Tibial nerve (tissue), 4 donors: ENCODE results near the gene CXCL12. TPM values are rescaled to one million over a fixed set of nuclear protein-coding genes. Genes with fewer than 3 reads are reported as not detected.
A peak's percentile ranks its signal among the peaks of the same experiment; 100 is the strongest.

Experiments
- DNase-seq, 2 donors: peaks; one replicate each; pipeline ENCODE4 v3.0.0-alpha.2; 2019; ENCODE audit warnings: low spot score in 2 of 2
- H3K27ac ChIP-seq, 4 donors: fragments of 200-600 bp; sonication (generic) in 3 of 4; one replicate each; pipeline ENCODE4 v1.5.1; 2017 to 2019; ENCODE audit warnings: mild to moderate bottlenecking in 1 of 4
- H3K27me3 ChIP-seq, 2 donors: fragments of 200-600 bp; sonication (generic) in 1 of 2; one replicate each; pipeline versions ENCODE4 v1.5.1 to v1.6.0; 2017 to 2019
- H3K36me3 ChIP-seq, 3 donors: fragments of 200-600 bp; sonication (generic); one replicate each; pipeline ENCODE4 v1.5.1; 2018 to 2019
- H3K4me1 ChIP-seq, 4 donors: fragments of 200-600 bp; sonication (generic) in 3 of 4; one replicate each; pipeline ENCODE4 v1.5.1; 2017 to 2019
- H3K4me3 ChIP-seq, 4 donors: fragments of 200-600 bp; sonication (generic) in 3 of 4; one replicate each; pipeline ENCODE4 v1.5.1; 2017 to 2019; ENCODE audit warnings: mild to moderate bottlenecking in 1 of 4, moderate library complexity in 1 of 4
- H3K9me3 ChIP-seq, 4 donors: fragments of 200-600 bp; sonication (generic) in 3 of 4; one replicate each; pipeline ENCODE4 v1.5.1; 2017 to 2019
- EP300 ChIP-seq, 2 donors: sonication (generic); formaldehyde crosslinking; IDR thresholded peaks; one replicate each; pipeline ENCODE4 v1.6.1; 2017; ENCODE audit warnings: antibody characterized with exemption in 2 of 2, mild to moderate bottlenecking in 1 of 2
- POLR2A ChIP-seq, 2 donors: fragments of 450-650 bp; IDR thresholded peaks; one replicate each; pipeline ENCODE4 v1.6.1; 2017; ENCODE audit warnings: antibody characterized with exemption in 2 of 2, mild to moderate bottlenecking in 2 of 2, moderate library complexity in 2 of 2
- WGBS, 2 donors: methylation state at CpG; one replicate each; pipeline ENCODE4 v1.1.5; 2018; 5-methylcytosine and 5-hydroxymethylcytosine counted together
- total RNA-seq, 4 donors: library from RNA; depleted of rRNA; stranded (reverse); fragments of >200 nt; gene quantifications; one replicate each; pipeline ENCODE4 v1.1.0, GENCODE V29; 2016
- TF ChIP-seq, protein P1 (sequence below), 5 experiments: fragments of 200-600 bp in 3 of 5; fragments of 450-650 bp in 2 of 5; sonication (generic) in 3 of 5; IDR thresholded peaks; one replicate each; pipeline ENCODE4 v1.5.1; 2016 to 2019; ENCODE audit warnings: antibody characterized with exemption in 5 of 5, mild to moderate bottlenecking in 3 of 5, moderate library complexity in 2 of 5

CXCL12 gene
- total RNA-seq, 4 donors from 2014 or later: 35.0 to 119 (median 86.4) TPM

DNA sequence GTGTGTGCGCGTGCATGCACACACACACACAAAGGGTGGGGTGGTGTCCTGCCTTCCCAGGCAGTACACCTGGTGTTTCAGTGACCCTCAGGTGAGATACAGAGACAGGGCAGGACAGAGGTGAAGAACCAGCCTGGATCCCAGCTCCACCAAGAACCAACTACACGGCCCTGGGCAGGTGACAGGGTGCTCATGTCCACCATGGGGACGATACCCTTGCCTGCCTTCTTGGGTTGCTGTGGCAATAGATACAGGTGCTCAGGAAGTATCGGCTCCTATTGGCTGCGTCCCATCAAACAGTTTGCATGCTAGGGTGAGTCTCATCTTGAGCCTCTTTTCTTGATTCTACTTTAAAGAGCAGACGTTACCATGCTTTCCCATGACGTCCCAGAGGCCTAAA, 33.7 kb upstream of the CXCL12 start:
- no peak overlapping the region for H3K4me3 ChIP-seq
- peaks cover 0 to 21% (median 3%) of the 10 kb centered on the region in 4 donors for H3K4me1 ChIP-seq
- DNase-seq: no peak
- WGBS, 2 donors: 92 to 93% methylated on average over 8 of the region's 8 CpGs
- no peaks in the 10 kb centered on the region for H3K27me3 ChIP-seq
- H3K9me3 ChIP-seq: peaks cover 0 to 10% (median 0%) of the 10 kb centered on the region in 4 donors
- no peaks in the 10 kb centered on the region for H3K36me3 ChIP-seq
- TF ChIP-seq, protein P1, sequence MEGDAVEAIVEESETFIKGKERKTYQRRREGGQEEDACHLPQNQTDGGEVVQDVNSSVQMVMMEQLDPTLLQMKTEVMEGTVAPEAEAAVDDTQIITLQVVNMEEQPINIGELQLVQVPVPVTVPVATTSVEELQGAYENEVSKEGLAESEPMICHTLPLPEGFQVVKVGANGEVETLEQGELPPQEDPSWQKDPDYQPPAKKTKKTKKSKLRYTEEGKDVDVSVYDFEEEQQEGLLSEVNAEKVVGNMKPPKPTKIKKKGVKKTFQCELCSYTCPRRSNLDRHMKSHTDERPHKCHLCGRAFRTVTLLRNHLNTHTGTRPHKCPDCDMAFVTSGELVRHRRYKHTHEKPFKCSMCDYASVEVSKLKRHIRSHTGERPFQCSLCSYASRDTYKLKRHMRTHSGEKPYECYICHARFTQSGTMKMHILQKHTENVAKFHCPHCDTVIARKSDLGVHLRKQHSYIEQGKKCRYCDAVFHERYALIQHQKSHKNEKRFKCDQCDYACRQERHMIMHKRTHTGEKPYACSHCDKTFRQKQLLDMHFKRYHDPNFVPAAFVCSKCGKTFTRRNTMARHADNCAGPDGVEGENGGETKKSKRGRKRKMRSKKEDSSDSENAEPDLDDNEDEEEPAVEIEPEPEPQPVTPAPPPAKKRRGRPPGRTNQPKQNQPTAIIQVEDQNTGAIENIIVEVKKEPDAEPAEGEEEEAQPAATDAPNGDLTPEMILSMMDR (IDR thresholded peaks at IDR 0.05): no peak
- TF ChIP-seq POLR2A (IDR thresholded peaks at IDR 0.05): no peak
- TF ChIP-seq EP300 (IDR thresholded peaks at IDR 0.05): no peak
- no peak overlapping the region for H3K27ac ChIP-seq

GRCh38 chr10:44417761-44418160, 32.9 kb upstream of the CXCL12 start:
- TF ChIP-seq EP300 (IDR thresholded peaks at IDR 0.05) (no peak), POLR2A (IDR thresholded peaks at IDR 0.05) (no peak)
- TF ChIP-seq, protein P1 (IDR thresholded peaks at IDR 0.05): no peak
- peaks cover 0 to 13% (median 0%) of the 10 kb centered on the region in 4 donors for H3K9me3 ChIP-seq
- H3K4me1 ChIP-seq: peaks cover 0 to 21% (median 3%) of the 10 kb centered on the region in 4 donors
- H3K27ac ChIP-seq: no peak overlapping the region
- H3K27me3 ChIP-seq: no peaks in the 10 kb centered on the region
- H3K4me3 ChIP-seq: no peak overlapping the region
- 94 to 95% methylated on average over 4 of the region's 4 CpGs for WGBS, 2 donors
- no peak for DNase-seq
- no peaks in the 10 kb centered on the region for H3K36me3 ChIP-seq

GRCh38 chr10:44416936-44417335, 32.0 kb upstream of the CXCL12 start:
- no peaks in the 10 kb centered on the region for H3K36me3 ChIP-seq

DNA sequence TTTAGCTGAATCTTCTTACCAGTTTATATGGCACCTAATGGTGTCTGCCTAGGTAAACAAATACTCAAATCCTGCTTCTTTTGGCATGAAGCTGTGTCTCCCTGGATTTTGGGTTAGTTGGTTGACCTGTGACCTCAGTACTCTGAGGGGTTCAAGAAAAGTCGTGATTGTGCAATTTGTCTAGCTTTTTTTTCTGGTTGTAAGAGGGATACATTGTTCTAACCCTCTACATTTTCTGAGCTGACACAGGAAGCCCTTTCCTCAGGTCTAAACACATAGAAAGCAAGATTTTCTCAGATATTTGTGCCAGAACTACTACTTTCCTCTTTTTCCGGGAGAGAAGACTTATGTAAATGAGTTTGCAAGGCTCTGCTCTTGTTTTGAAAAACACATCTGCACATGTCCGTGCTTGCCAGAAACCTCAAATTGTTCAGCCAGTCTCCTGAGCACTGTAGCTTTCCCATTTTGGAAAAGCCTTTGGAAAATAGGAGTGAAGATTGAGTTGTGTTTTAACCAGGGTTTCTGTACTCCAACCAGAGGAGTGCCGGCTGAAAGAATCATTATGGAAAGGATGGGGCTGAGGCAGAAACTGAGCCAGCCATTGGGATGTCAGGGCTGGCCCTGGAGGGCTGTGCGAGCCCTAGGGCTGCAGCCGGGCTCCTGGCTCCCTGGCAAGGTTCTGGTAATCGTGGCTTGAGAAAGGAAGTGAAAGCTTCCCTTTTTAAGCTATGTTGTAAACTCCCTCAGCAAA, 31.3 kb upstream of the CXCL12 start:
- no peaks in the 10 kb centered on the region for H3K36me3 ChIP-seq
- no peaks in the 10 kb centered on the region for H3K27me3 ChIP-seq
- DNase-seq: peak in 1 of 2 donors; percentile 14
- no peak overlapping the region for H3K4me3 ChIP-seq
- 10 to 17% methylated on average over 7 of the region's 7 CpGs for WGBS, 2 donors
- peak in 1 of 2 donors; percentile 24 for TF ChIP-seq EP300 (IDR thresholded peaks at IDR 0.05)
- TF ChIP-seq POLR2A (IDR thresholded peaks at IDR 0.05): no peak
- TF ChIP-seq, protein P1 (IDR thresholded peaks at IDR 0.05): no peak
- H3K27ac ChIP-seq: peak overlapping the region in 2 of 4 donors; percentile 36 to 46
- peaks cover 0 to 21% (median 3%) of the 10 kb centered on the region in 4 donors for H3K4me1 ChIP-seq
- H3K9me3 ChIP-seq: peaks cover 0 to 29% (median 0%) of the 10 kb centered on the region in 4 donors

More at GRCh38 chr10:44416936-44417335, 32.0 kb upstream of the CXCL12 start:
- Histone ChIP-seq H3K9me3 (peaks cover 0 to 22% (median 0%) of the 10 kb centered on the region in 4 donors), H3K27me3 (no peaks in the 10 kb centered on the region), H3K4me1 (peaks cover 0 to 21% (median 3%) of the 10 kb centered on the region in 4 donors), H3K4me3 (no peak overlapping the region), H3K27ac (peak overlapping the region in 2 of 4 donors; percentile 36 to 46)
- WGBS, 2 donors: 41 to 62% methylated on average over 2 of the region's 2 CpGs
- TF ChIP-seq EP300 (IDR thresholded peaks at IDR 0.05) (no peak), POLR2A (IDR thresholded peaks at IDR 0.05) (no peak)
- TF ChIP-seq, protein P1 (IDR thresholded peaks at IDR 0.05): no peak
- DNase-seq: no peak

- peaks cover 0 to 21% (median 3%) of the 10 kb centered on the region in 4 donors for H3K4me1 ChIP-seq
- H3K9me3 ChIP-seq: peaks cover 0 to 34% (median 0%) of the 10 kb centered on the region in 4 donors
Measured at GRCh38 chr10:44415121-44415520, 30.2 kb upstream of the CXCL12 start.

More at GRCh38 chr10:44415121-44415520, 30.2 kb upstream of the CXCL12 start:
- H3K27me3 ChIP-seq: no peaks in the 10 kb centered on the region
- WGBS, 2 donors: 93 to 98% methylated on average over 2 of the region's 2 CpGs
- TF ChIP-seq, protein P1 (IDR thresholded peaks at IDR 0.05): no peak
- no peak for TF ChIP-seq EP300 (IDR thresholded peaks at IDR 0.05)
- no peak for TF ChIP-seq POLR2A (IDR thresholded peaks at IDR 0.05)
- no peaks in the 10 kb centered on the region for H3K36me3 ChIP-seq
- no peak overlapping the region for H3K4me3 ChIP-seq
- no peak overlapping the region for H3K27ac ChIP-seq
- DNase-seq: no peak
